Stimulated activated naive CD4-positive, alpha-beta T cell (primary cell): ENCODE measurements around the gene GRID2IP.
"Not testable (repeated sequence)": the region's sequence is repeated elsewhere in the genome, so short reads cannot be mapped to it uniquely, and the experiment has no call there.

Experiments
- DNase-seq, 6 experiments: peaks; one replicate each; lab custom pipeline; 2025; lab: John Stamatoyannopoulos, UW

The GRID2IP gene

DNA sequence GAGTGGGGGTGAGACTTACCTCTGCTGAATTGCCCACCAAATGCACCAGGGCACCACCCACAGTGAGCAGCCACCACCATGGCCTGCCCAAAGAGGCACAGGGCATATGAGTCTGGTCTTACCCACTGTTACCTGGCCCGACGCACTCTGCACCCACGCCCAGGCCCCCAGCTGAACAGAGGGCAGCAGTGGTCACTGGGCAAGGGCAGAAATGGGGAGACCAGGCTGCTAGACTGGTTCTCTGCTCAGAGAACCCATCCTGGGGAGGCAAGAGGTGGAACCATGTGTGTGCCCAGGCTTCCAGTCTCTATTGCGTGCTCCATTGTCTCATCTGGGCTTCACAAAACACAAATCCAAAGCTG is 64.1 kb downstream of the GRID2IP start:
- DNase-seq, result no peak

DNA sequence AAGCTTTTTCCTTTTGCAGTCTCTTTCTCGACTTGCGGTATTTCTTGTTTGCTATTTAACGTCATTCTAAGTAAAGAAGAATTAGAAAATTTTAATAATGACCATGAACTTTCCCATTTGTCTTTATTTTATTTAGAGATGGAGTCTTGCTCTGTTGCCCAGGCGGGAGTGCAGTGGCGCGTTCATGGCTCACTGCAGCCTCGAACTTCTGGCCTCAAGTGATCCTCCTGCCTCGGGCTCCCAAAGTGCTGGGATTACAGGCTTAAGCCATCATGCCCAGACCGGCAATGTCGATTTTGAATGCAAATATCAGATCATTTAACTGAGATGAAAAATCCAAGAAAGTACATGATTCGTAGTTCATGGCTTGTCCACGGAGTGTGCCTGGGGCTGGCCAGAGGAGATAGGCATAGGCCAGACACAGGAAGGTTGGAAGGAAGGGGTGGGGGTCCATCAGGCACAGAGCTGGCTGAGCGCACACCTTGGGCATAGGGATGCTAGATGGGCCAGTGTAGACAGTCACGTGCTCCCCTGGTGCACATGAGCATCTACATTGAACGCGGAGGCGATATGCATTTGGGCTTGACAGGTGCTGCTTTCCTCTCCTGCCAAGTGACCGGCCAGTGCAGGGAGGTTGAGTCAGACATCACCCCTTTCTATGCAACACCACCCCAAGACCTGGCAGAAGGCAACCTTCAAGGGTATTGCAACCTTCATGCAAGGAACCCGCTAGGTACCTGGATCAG is 64.7 kb downstream of the GRID2IP start:
- no peak for DNase-seq

DNA sequence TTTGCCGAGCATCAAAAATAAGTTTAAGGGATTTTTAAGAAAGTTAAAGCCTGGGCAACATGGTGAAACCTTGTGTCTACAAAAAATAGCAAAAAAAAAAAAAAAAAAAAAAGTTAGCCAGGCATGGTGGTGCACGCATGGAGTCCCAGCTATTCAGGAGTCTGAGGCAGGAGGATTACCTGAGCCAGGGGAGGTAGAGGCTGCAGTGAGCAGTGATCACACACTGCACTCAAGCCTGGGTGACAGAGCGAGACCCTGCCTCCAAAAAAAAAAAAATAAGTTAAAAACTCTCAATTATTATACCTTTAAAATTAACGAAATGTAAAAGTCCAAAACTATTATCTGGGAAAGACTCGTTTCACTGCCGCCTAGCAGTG is 68.5 kb downstream of the GRID2IP start:
- no peak for DNase-seq

DNA sequence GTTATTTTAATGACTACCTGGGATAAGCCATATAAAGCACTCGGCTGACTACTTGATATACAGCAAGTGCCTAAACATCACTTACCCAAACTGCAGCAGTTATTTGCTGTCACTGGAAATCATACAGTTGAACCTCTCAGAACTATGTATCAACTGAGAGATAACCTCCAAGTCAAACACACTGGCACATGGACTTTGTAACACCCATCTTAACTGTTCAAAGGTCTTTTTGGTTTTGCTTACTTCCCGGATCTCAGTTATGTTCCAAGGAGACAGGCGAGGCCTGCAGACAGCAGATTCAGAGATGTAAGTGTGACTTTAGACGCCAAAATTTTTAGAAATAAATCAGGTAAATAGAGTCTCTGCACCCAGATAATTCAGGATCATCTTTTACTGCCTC is 69.0 kb downstream of the GRID2IP start:
- no peak for DNase-seq

GRCh38 chr7:6481445-6481844 is 69.8 kb downstream of the GRID2IP start:
- no peak for DNase-seq

DNA sequence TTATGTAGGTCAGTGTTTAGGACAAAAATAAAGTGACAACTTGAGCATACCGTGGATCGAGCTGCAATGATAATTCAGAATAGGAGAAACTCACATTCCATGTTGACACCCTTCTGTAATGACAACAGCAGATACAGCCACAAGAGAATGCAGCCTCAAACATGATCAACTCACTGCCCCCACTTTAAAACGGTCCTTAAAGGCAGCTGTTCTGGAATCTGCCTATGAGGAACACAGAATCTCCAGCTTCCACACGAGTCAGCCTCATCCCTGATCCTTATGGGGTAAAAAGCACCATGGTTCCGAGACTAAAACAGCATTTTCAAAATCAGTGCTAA is 71.0 kb downstream of the GRID2IP start:
- DNase-seq, result no peak

GRCh38 chr7:6479067-6479466 is 72.2 kb downstream of the GRID2IP start:
- DNase-seq, result no peak

GRCh38 chr7:6478186-6478585 is 73.1 kb downstream of the GRID2IP start:
- DNase-seq, result no peak

- no peak for DNase-seq
These were observed 74.0 kb downstream of the GRID2IP start for GRCh38 chr7:6477318-6477660.

- no peak for DNase-seq
These were observed 74.5 kb downstream of the GRID2IP start for GRCh38 chr7:6476596-6477317.

DNA sequence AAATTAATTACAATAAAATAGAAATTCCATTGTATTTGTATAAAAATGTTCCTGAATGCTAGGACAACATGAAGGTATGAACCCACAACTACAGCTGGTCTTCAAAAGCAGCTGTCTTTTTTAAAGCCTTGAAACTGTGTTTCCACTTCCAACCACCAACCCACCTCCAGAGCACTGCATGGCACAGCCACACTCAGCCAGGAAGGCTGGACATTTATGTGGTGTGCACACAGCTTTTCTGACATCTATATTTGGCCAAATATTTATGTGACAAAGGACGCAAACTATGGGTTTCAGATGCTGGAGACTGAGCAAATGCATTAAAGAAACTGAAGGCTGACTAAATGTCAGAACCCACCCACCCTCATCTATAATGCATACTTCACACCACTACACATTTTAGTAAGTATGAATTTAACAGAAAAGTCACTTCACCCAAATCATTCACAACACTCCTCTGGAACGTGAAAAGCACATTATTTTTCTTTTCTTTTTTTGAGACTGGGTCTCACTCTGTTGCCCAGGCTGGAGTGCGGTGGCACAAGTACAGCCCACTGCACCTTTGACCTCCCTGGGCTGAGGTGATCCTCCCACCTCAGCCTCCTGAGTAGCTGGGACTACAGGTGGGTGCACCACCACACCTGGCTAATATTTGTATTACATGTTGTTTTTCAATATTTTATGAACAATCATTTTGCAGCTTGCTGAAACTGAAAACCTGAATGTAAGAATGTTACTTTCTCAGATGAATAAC is 75.7 kb downstream of the GRID2IP start:
- no peak for DNase-seq

GRCh38 chr7:6465862-6466261 is 85.4 kb downstream of the GRID2IP start:
- DNase-seq, result no peak

GRCh38 chr7:6463609-6464008 is 87.7 kb downstream of the GRID2IP start:
- DNase-seq, result not testable (repeated sequence)

GRCh38 chr7:6461946-6462550 is 89.2 kb downstream of the GRID2IP start:
- no peak for DNase-seq

DNA sequence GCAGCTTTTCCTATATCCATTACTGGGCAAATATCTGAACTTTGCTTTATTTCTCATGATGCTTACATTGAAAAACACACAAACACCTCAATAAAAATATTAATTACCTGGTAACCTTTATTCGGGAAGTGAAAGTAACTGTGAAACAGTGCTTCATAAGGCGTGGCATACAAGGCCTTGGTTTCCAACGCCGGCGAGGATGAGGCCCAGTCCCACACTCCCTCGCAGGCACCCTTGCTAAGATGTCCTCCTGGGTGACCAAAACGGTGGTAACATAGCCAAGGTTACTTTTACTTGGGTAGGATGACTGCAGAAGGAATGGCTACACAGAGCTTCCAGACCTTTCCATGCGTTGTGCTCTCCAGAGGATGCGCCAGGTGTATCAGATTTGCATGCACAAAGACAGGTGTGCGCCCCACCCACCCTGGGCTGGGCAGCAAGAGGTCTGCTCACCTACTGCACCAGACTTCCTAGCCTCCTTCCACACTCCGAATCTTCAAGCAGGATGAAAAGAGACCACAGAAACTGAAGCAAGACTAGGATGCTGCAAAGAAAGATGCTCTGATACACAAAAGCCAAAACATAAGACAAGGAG is 90.2 kb downstream of the GRID2IP start:
- no peak for DNase-seq

- no peak for DNase-seq
These were observed 91.0 kb downstream of the GRID2IP start for GRCh38 chr7:6460303-6460702.

GRCh38 chr7:6458676-6459075 is 92.6 kb downstream of the GRID2IP start:
- DNase-seq, result not testable (repeated sequence)

GRCh38 chr7:6453734-6454133 is 97.5 kb downstream of the GRID2IP start:
- DNase-seq, result no peak

GRCh38 chr7:6451224-6451705 is 100.0 kb downstream of the GRID2IP start:
- DNase-seq, result no peak

- not testable (repeated sequence) for DNase-seq
These were observed 100.7 kb downstream of the GRID2IP start for GRCh38 chr7:6450591-6450990.

GRCh38 chr7:6449884-6450283 is 101.4 kb downstream of the GRID2IP start:
- DNase-seq, result not testable (repeated sequence)

- no peak for DNase-seq
These were observed 102.2 kb downstream of the GRID2IP start for GRCh38 chr7:6448943-6449543.
